Pulmonary artery endothelial cell (primary cell): ENCODE measurements around the gene M1AP. TPM values are rescaled to one million over a fixed set of nuclear protein-coding genes. Genes with fewer than 3 reads are reported as not detected.
"Not testable (repeated sequence)": the region's sequence is repeated elsewhere in the genome, so short reads cannot be mapped to it uniquely, and the experiment has no call there.

Source experiments
- DNase-seq: peaks from one replicate; pipeline ENCODE4 v3.0.0-alpha.2; 2011; ENCODE audit warnings: low read depth, low spot score
- total RNA-seq: library from RNA; depleted of rRNA; stranded (reverse); fragments of >200 nt; gene quantifications from 2 replicates; pipeline ENCODE4 v1.2.3, GENCODE V29; 2014

The M1AP gene
- total RNA-seq, 1 donor from 2014 or later = not detected

- DNase-seq = no peak
These were observed 5.5 kb upstream of the M1AP start for GRCh38 chr2:74653589-74653984.

- no peak for DNase-seq
These were observed 1.2 kb downstream of the M1AP start for GRCh38 chr2:74646834-74647482.

- DNase-seq = no peak
These were observed 1.9 kb downstream of the M1AP start for GRCh38 chr2:74646201-74646600.

GRCh38 chr2:74645344-74645743 lies 2.8 kb downstream of the M1AP start:
- no peak for DNase-seq

- DNase-seq = no peak
These were observed 8.6 kb downstream of the M1AP start for GRCh38 chr2:74639550-74639949.

GRCh38 chr2:74632939-74633312 lies 15.2 kb downstream of the M1AP start:
- DNase-seq = no peak

GRCh38 chr2:74632209-74632938 lies 15.8 kb downstream of the M1AP start:
- no peak for DNase-seq

- not testable (repeated sequence) for DNase-seq
These were observed 17.7 kb downstream of the M1AP start for GRCh38 chr2:74630454-74630853.

GRCh38 chr2:74628538-74629105 lies 19.5 kb downstream of the M1AP start:
- no peak for DNase-seq

GRCh38 chr2:74625658-74626425 lies 22.3 kb downstream of the M1AP start:
- DNase-seq = no peak

GRCh38 chr2:74620671-74621070 lies 27.5 kb downstream of the M1AP start:
- no peak for DNase-seq

GRCh38 chr2:74619651-74620297 lies 28.4 kb downstream of the M1AP start:
- no peak for DNase-seq

- DNase-seq = no peak
These were observed 29.6 kb downstream of the M1AP start for GRCh38 chr2:74618410-74619083.

- no peak for DNase-seq
These were observed 31.0 kb downstream of the M1AP start for GRCh38 chr2:74617122-74617521.

GRCh38 chr2:74606927-74607326 lies 41.2 kb downstream of the M1AP start:
- DNase-seq = no peak

GRCh38 chr2:74603282-74604000 lies 44.7 kb downstream of the M1AP start:
- no peak for DNase-seq

GRCh38 chr2:74602586-74603281 lies 45.4 kb downstream of the M1AP start:
- DNase-seq = no peak

GRCh38 chr2:74599676-74600075 lies 48.5 kb downstream of the M1AP start:
- no peak for DNase-seq

GRCh38 chr2:74597410-74597809 lies 50.7 kb downstream of the M1AP start:
- no peak for DNase-seq

GRCh38 chr2:74596584-74596983 lies 51.5 kb downstream of the M1AP start:
- DNase-seq = no peak
